ENCODE measurements around the gene BLOC1S1.

DNA sequence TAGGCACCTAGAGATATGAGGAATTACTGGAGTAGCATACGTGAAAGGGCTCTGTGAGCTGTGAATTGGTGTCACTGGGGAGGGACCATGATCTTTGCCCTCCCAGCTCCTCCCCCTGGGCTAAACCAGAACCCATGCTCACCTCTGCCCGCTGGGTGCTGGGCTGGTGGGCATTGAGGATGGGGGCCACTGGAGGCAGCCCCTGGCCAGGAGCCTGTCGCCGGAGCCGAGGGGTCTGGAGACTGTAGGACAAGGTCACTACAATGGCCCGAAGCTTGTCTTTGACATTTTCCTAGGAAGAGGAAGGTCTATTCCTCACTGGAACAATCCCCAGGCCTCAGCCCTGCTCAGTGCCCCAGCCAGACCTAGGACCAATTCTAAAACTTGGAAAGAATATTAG is 19.7 kb upstream of the BLOC1S1 start:
- TF ChIP-seq SREBF2 (IDR thresholded peaks at IDR 0.05) (no peak), USF2 (IDR thresholded peaks at IDR 0.05) (no peak), CTCF (IDR thresholded peaks at IDR 0.05) (no peak), NPAS2 (CRISPR knock-in tag; IDR thresholded peaks at IDR 0.05; ENCODE audit: borderline replicate concordance) (no peak), JUN (IDR thresholded peaks at IDR 0.05) (no peak), NFE2L2 (conservative IDR thresholded peaks at IDR 0.05; ENCODE audit: low read length) (no peak), POLR2A (IDR thresholded peaks at IDR 0.05; ENCODE audit: low read length) (no peak), BCL3 (IDR thresholded peaks at IDR 0.05) (no peak), ZFP36 (IDR thresholded peaks at IDR 0.05; ENCODE audit: borderline replicate concordance, partially characterized antibody) (no peak), MAZ (IDR thresholded peaks at IDR 0.05; ENCODE audit: borderline replicate concordance, low read depth, low read length) (no peak), FOSL2 (IDR thresholded peaks at IDR 0.05) (no peak), FOSL2 (CRISPR knock-in tag; IDR thresholded peaks at IDR 0.05) (no peak), MAFK (IDR thresholded peaks at IDR 0.05; ENCODE audit: partially characterized antibody) (no peak), RNF2 (IDR thresholded peaks at IDR 0.05; ENCODE audit: borderline replicate concordance, low read depth) (no peak), CBX8 (IDR thresholded peaks at IDR 0.05) (no peak)

Measured in A549 (cell line).